Measurements from ENCODE around the gene NCBP3.
A peak's percentile ranks its signal among the peaks of the same experiment; 100 is the strongest.
"Not testable (repeated sequence)": the region's sequence is repeated elsewhere in the genome, so short reads cannot be mapped to it uniquely, and the experiment has no call there.

The NCBP3 gene

GRCh38 chr17:3880983-3881382 is 34.9 kb upstream of the NCBP3 start:
- DNase-seq, result no peak

GRCh38 chr17:3879591-3880417 is 33.8 kb upstream of the NCBP3 start:
- no peak for DNase-seq

GRCh38 chr17:3879186-3879585 is 33.1 kb upstream of the NCBP3 start:
- DNase-seq, result peak; percentile 53

- no peak for DNase-seq
Observed at GRCh38 chr17:3877220-3877619, 31.2 kb upstream of the NCBP3 start.

- no peak for DNase-seq
Observed at GRCh38 chr17:3875317-3875716, 29.3 kb upstream of the NCBP3 start.

- DNase-seq, result no peak
Observed at GRCh38 chr17:3873862-3874261, 27.8 kb upstream of the NCBP3 start.

GRCh38 chr17:3870871-3871306 is 24.8 kb upstream of the NCBP3 start:
- DNase-seq, result peak; percentile 14

GRCh38 chr17:3867606-3868005 is 21.6 kb upstream of the NCBP3 start:
- no peak for DNase-seq

- DNase-seq, result no peak
Observed at GRCh38 chr17:3867106-3867505, 21.1 kb upstream of the NCBP3 start.

- no peak for DNase-seq
Observed at GRCh38 chr17:3866276-3866675, 20.2 kb upstream of the NCBP3 start.

GRCh38 chr17:3865176-3865575 is 19.1 kb upstream of the NCBP3 start:
- DNase-seq, result no peak

GRCh38 chr17:3864534-3864933 is 18.5 kb upstream of the NCBP3 start:
- DNase-seq, result no peak

GRCh38 chr17:3861761-3862681 is 16.0 kb upstream of the NCBP3 start:
- DNase-seq, result no peak

GRCh38 chr17:3860939-3861700 is 15.1 kb upstream of the NCBP3 start:
- no peak for DNase-seq

GRCh38 chr17:3859940-3860339 is 13.9 kb upstream of the NCBP3 start:
- DNase-seq, result no peak

GRCh38 chr17:3857261-3858105 is 11.4 kb upstream of the NCBP3 start:
- DNase-seq, result no peak

GRCh38 chr17:3854204-3854603 is 8.2 kb upstream of the NCBP3 start:
- not testable (repeated sequence) for DNase-seq

GRCh38 chr17:3852561-3852960 is 6.5 kb upstream of the NCBP3 start:
- no peak for DNase-seq

GRCh38 chr17:3851461-3852100 is 5.5 kb upstream of the NCBP3 start:
- DNase-seq, result no peak

GRCh38 chr17:3848229-3848835 is 2.3 kb upstream of the NCBP3 start:
- DNase-seq, result no peak

- DNase-seq, result no peak
Observed at GRCh38 chr17:3847165-3847670, 1.2 kb upstream of the NCBP3 start.
